NCI-H2081 treated with DMSO at 0.1 percent for 48 hours (cell line): Measurements from ENCODE around the gene SDK2.
"Not testable (repeated sequence)": the region's sequence is repeated elsewhere in the genome, so short reads cannot be mapped to it uniquely, and the experiment has no call there.

Source experiments
- DNase-seq: peaks from one replicate; lab custom pipeline; 2025; lab: John Stamatoyannopoulos, UW

Gene SDK2

DNA sequence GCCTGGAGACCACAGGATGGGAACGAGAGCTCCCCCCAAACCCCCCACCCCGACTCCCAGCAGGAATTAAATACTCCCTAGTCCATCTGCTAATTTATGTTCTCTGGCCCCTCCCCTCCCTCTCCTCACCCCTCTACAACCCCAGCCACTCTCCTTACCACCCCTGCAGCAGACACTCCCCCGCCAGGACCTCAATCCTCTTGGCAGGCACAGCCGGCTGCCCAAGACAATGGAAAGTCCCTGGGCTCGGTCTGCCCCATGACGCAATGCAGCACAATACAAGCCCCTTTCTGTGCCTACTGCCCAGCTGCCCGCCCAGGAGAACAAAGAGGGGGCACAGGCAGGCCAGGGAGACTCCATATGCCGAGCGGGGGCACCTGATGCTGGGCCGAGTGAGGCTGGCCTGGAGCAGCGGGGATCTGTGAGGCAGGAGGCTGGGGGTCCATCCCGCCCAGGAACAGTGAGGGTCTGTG lies 302.2 kb downstream of the SDK2 start:
- DNase-seq: no peak

GRCh38 chr17:73341350-73342049 lies 302.7 kb downstream of the SDK2 start:
- no peak for DNase-seq

GRCh38 chr17:73340093-73340596 lies 304.1 kb downstream of the SDK2 start:
- no peak for DNase-seq

DNA sequence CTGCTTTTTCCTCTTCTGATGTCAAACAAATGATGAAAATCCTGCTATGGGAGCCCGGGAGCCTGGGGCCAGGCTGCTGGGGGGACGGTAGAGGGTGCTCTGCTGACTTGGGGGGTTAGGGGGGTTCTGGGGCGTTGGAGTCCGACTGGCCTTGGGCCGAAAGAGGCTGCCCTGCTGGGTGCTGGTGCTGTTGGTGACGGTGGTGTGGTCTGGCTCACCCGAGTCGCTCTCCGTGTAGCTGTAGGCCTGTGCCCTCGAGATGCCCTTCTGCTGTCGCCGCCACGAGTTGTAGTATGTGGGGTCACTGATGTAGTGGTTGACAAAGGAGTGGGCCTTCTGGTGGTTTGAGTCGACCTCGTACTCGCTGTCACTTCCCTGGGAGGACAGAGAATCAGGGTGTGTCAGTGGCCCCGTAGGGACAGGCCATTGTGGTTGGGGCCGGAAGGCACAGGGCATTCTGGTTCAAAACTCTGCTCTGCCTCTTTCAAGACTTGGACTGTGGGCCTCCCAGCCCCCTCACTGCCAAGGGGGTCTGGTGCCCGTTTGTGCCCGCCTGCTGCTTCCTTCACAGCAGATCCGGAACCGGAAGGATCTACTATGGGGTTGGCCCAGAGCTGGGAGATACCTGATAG lies 305.6 kb downstream of the SDK2 start:
- DNase-seq: no peak

DNA sequence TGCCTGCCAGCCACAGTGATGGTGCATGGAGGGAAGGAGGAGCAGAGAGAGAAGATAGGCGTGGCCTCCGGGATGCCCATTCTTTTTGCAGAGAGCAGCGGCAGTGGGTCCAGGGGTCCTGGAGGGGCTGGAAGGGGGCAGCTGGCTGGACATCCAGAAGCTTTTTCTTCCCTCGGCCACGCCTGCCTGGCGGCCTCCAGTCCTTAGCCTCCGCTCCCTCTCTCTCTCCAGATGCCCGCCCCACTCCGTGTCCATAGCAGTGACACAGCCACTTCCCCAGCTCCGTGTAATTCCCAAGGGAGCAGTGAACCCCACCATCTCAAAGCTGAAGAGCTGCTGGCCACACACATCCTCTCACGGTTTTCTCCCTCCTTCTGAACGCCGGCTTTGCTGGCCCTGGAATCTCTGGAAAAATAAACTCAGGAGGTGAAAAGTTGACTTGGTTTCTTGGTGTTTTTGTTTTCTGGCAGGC lies 306.2 kb downstream of the SDK2 start:
- DNase-seq: no peak

- DNase-seq: no peak
Observed at GRCh38 chr17:73337330-73337710, 306.9 kb downstream of the SDK2 start.

DNA sequence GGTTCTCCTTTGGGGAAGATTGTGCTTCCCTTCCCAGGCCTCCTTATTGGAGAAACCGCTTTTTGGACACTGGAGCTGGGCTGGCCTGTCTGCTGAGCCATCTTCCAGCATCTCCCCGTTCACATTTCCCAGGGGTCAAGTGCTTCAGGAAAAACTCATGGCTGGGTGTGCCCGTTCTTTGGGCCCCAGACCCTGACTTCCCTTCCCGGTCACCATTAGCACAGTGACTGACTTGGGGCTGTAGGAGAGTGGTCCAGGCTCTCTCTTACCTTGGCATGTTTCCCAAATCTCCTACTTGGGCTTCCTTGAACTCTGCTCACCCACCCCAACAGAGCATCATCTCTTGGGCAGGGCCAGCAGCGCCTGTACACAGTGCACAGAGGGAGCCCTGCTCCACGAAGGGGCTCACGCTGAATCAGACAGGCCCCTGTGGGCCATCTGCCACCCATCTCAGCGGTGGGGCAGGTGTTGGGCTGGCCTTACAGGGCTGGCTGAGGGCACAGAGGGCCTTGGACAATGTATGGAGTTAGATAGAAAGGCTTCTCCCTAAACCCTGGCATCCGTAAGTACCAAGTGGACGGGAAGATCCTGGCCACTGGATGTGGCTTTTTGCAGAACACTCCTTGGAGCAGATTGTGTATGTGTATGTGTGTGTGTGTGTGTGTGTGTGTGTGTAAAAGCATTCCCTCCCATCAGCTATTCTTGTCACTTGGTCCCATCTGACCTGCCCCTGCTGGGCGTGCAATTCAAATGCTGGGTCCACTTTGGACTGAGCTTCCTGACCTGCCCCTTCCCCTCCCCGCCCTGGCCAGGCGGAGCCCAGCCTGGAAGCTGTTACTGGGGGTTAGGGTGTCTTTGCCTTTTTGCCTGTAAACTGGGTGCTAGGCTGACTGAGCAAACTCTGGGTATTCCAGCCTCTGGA lies 307.6 kb downstream of the SDK2 start:
- no peak for DNase-seq

GRCh38 chr17:73335591-73336407 lies 308.4 kb downstream of the SDK2 start:
- no peak for DNase-seq

DNA sequence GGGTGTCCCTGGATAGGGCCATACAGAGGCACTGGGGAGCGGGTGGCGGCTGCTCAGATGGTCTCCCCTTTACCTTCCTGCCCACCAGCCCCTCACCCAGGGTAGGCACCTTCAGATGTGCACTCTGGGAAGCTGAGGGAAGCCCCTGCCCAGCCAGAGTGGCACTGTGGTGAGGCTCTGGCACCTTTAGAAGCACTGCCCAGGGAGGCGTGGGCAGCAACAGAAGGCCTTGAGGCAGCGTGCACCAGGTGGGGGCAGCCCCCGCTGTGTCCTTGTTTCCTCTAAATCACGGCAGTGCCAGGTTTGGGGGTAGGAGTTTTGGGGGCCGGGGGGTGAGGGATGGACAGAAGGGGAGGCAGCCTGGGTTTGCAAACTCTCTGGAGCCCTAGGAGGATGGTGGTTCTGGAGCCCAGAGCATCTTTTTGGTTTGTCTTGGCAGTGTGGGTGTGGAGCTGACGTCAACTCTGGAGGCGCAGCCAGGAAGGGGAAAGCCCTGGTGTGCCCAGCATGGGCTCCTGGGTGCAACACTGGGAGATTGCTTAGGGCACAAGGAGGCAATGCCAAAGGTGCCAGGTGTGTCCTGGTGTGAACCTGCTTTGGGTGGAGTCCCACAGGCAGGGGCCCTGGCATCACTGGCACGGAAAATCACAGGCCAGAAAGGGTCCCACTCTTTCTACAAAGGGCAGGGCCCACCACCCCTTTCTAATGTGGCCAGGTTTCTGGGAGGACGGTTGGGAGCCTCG lies 309.3 kb downstream of the SDK2 start:
- DNase-seq: peak; percentile 78

DNA sequence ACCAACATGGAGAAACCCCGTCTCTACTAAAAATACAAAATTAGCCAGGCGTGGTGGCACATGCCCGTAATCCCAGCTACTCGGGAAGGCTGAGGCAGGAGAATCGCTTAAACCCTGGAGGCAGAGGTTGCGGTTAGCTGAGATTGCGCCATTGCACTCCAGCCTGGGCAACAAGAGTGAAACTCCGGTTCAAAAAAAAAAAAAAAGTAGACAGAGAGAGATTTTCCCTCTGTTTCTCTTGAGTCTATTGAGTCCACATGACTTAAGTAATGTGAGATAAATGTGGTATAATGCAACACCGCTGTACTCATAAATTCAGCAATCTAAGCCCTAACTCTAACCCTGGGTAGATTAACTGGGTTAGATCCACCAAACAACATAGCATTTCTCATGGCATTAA lies 310.8 kb downstream of the SDK2 start:
- DNase-seq: not testable (repeated sequence)

DNA sequence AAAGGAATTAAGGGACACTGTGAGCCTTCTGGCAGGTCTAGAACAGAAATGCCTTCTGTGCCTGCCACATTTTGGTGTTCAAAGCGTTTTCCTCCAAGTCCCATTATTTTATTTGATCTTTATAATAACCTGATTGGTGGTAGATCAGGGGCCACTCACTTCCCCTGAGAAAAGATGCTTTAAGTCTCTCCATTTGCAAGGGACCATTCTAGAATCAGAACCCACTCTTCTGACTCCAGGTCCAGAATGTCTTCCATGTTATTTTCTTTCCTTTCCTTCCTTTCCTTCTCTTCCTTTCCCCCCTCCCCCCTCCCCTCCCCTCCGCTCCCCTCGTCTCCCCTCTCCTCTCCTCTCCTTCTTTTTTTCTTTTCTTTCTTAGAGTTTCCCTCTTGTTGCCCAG lies 313.2 kb downstream of the SDK2 start:
- no peak for DNase-seq

- no peak for DNase-seq
Observed at GRCh38 chr17:73327676-73328075, 316.6 kb downstream of the SDK2 start.

DNA sequence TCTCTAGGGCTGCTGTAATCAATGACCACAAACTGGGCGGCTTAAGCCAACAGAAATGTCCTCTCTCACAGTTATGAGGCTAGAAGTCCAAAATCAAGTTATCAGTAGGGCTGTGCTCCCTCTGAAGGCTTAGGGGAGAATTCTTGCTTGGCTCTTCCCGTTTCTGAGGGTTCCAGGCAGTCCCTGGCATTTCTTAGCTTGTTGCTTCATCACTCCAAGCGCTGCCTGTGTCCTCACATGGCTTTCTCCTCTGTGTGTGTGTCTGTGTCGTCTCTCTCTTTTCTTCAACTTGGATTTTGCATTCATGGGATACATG lies 318.8 kb downstream of the SDK2 start:
- DNase-seq: no peak

GRCh38 chr17:73324711-73325526 lies 319.3 kb downstream of the SDK2 start:
- DNase-seq: no peak

GRCh38 chr17:73324160-73324475 lies 320.1 kb downstream of the SDK2 start:
- no peak for DNase-seq

GRCh38 chr17:73323409-73324159 lies 320.7 kb downstream of the SDK2 start:
- DNase-seq: no peak

DNA sequence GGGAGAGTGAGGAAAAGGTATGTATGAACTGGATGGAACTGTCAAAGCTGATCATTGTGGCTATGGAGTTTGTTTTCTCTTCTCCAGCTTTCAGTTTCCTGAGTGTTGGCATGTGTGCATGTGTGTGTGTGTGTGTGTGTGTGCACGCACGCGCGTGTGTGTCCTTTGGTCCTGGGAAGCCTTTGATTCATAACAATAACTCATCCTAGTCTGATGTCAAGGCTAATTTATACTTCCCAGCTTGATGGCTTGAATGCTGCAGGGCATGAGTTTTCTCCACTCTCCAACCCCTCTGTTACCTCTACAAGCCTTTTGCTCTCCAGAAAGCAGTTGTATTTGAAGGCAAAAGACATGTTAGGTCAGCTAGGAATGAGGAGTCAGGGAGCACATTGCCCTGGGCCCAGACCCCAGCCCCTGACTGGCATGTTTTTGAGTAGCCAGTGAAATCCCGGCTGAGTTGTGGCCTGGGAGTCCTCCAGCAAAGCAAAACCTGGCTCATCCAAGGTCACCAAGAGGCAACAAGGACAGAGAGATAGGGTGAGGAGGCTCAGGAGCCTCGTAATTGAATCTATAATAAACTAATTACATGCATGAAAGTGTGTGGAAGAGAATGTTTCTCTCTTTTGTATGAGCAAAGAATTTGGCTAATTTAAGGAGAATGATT lies 323.5 kb downstream of the SDK2 start:
- DNase-seq: no peak

DNA sequence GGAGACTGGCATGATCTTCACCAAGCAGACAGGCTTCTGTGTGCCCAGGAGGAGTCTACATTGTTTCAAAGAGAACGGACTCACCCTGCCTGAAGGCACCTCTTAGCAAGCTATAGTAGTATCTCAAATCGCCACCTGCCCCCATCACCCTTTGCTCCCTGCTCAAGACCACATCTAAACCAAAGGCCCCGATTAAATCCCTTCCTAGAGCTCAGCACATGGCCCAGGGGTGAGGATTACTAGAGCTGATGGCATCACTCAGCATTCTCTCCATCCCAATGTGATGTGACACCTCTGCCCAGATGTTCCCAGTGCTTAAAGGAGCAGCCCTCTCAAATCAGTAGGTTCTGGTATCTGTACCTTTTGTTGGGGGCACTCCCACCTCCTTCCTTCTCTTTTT lies 324.5 kb downstream of the SDK2 start:
- no peak for DNase-seq

DNA sequence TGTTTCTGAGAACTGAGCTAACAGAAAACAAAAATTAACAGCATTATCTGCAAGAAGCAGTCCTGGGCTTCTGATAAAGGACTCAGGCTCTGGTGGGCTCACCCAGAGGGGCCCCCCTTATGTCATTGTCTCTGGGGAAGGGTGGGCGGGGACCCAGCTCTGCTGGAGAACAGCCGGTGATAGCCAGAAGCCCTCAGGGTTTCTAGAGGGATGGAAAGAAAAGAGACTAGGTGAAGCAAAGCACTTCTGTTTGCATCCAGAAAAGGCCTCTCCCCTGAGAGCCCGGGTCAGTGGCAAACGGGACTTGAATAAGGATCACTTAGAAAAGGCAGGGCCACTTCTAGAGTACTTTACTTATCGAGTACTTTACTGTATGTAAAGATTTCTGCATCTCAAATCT lies 325.4 kb downstream of the SDK2 start:
- no peak for DNase-seq
